K562 (cell line): ENCODE data around the gene VPS4B. TPM values are rescaled to one million over a fixed set of nuclear protein-coding genes. Genes with fewer than 3 reads are reported as not detected.

Experiments
- BCOR ChIP-seq: fragments of 450-650 bp; IDR thresholded peaks from 2 replicates; pipeline ENCODE4 v1.6.1; 2016
- C11orf30 ChIP-seq: fragments of 450-650 bp; IDR thresholded peaks from 2 replicates; pipeline ENCODE4 v1.6.1; 2016; ENCODE audit warnings: low read depth, mild to moderate bottlenecking
- CEBPG ChIP-seq, 3 experiments: fragments of 200-800 bp in 1 of 3; sonication (Bioruptor generic) in 1 of 3; sonication (generic) in 1 of 3; formaldehyde crosslinking in 1 of 3; IDR thresholded peaks in 2 of 3; conservative IDR thresholded peaks in 1 of 3; 2 replicates each; pipeline versions ENCODE4 v1.6.1 to v1.8.0; 2016 to 2022; ENCODE audit warnings: missing compliant biosample characterization in 2 of 3, missing genetic modification characterization in 2 of 3, mild to moderate bottlenecking in 1 of 3, missing genetic modification reagents in 1 of 3
- CTCF ChIP-seq, 3 experiments: IDR thresholded peaks in 2 of 3; conservative IDR thresholded peaks in 1 of 3; 2 replicates each; pipeline ENCODE4 v1.5.1; 2011 to 2012; ENCODE audit warnings: low read length in 3 of 3, mild to moderate bottlenecking in 3 of 3, control low read depth in 2 of 3, improper control_type of control experiment in 1 of 3, inconsistent platforms in 1 of 3, low read depth in 1 of 3, mixed read lengths in 1 of 3, moderate library complexity in 1 of 3; ENCODE audit not compliant: insufficient read depth in 2 of 3
- EP400 ChIP-seq: fragments of 450-650 bp; IDR thresholded peaks from 2 replicates; pipeline ENCODE4 v1.6.1; 2017; ENCODE audit warnings: antibody characterized with exemption, mild to moderate bottlenecking, moderate library complexity
- EZH2 ChIP-seq: IDR thresholded peaks from 2 replicates; pipeline ENCODE4 v1.6.1; 2012; ENCODE audit warnings: low read depth, mild to moderate bottlenecking, inconsistent platforms, low read length, borderline replicate concordance
- GATAD2A ChIP-seq: fragments of 450-650 bp; IDR thresholded peaks from 2 replicates; pipeline ENCODE4 v1.6.1; 2017
- HDAC3 ChIP-seq: fragments of 450-650 bp; IDR thresholded peaks from 2 replicates; pipeline ENCODE4 v1.6.1; 2018; ENCODE audit warnings: borderline replicate concordance, mild to moderate bottlenecking, moderate library complexity; ENCODE audit not compliant: partially characterized antibody
- HMGXB4 ChIP-seq: sonication (generic); formaldehyde crosslinking; IDR thresholded peaks from 2 replicates; pipeline ENCODE4 v1.8.1; 2023; ENCODE audit warnings: mild to moderate bottlenecking, missing genetic modification reagents
- JUNB ChIP-seq: fragments of 450-650 bp; formaldehyde crosslinking; conservative IDR thresholded peaks from 2 replicates; pipeline ENCODE4 v1.4.0; 2020; ENCODE audit warnings: mild to moderate bottlenecking
- MCM5 ChIP-seq: fragments of 450-650 bp; IDR thresholded peaks from 2 replicates; pipeline ENCODE4 v1.6.1; 2016; ENCODE audit warnings: low read depth
- NFE2L1 ChIP-seq: fragments of 450-650 bp; IDR thresholded peaks from 2 replicates; pipeline ENCODE4 v1.6.1; 2016; ENCODE audit warnings: missing genetic modification characterization, low read depth, mild to moderate bottlenecking, missing compliant biosample characterization, moderate library complexity, borderline replicate concordance
- PHF8 ChIP-seq: fragments of 200-600 bp; sonication (generic); IDR thresholded peaks from 2 replicates; pipeline ENCODE4 v1.6.1; 2012; ENCODE audit warnings: mixed run types, mild to moderate bottlenecking, inconsistent platforms, low read length, moderate library complexity, borderline replicate concordance
- PREB ChIP-seq: sonication (generic); formaldehyde crosslinking; IDR thresholded peaks from 2 replicates; pipeline ENCODE4 v1.8.1; 2023; ENCODE audit warnings: mild to moderate bottlenecking, missing genetic modification reagents
- RBFOX2 ChIP-seq: fragments of 200-400 bp; formaldehyde crosslinking; IDR thresholded peaks from 2 replicates; pipeline ENCODE4 v1.6.1; 2017; ENCODE audit warnings: low read depth, mild to moderate bottlenecking, low read length, moderate library complexity
- polyA plus RNA-seq, 8 experiments: library from polyadenylated mRNA; depleted of rRNA in 4 of 8; stranded (reverse) in 5 of 8; unstranded in 3 of 8; fragments of >200 nt; fragmentation: Nextera tagmentation in 2 of 8; fragmentation: Illumina TruSeq in 1 of 8; extraction: Ambion mirVana in 2 of 8; extraction: Trizol in 1 of 8; gene quantifications; 2 replicates each; pipeline versions ENCODE4 v1.2.1 to v1.2.3, GENCODE V29; 2011 to 2014; ENCODE audit warnings: inconsistent platforms in 1 of 8, missing spikeins in 1 of 8
- total RNA-seq, 7 experiments: library from RNA; depleted of rRNA in 6 of 7; stranded (reverse); fragments of >200 nt in 6 of 7; fragmentation: Illumina TruSeq in 2 of 7; extraction: Trizol in 2 of 7; gene quantifications; 2 replicates each; pipeline versions ENCODE4 v1.2.1 to v1.2.3, GENCODE V29; 2011 to 2021; ENCODE audit warnings: low replicate concordance in 1 of 7
- TF ChIP-seq, protein P1 (sequence below): fragments of 150-350 bp; conservative IDR thresholded peaks from 2 replicates; pipeline ENCODE4 v1.6.1; 2014; ENCODE audit warnings: low read length
- TF ChIP-seq, protein P2 (sequence below): fragments of 250-450 bp; sonication (Bioruptor Pico); IDR thresholded peaks from 2 replicates; pipeline ENCODE4 v1.5.0; 2020; ENCODE audit warnings: mild to moderate bottlenecking, borderline replicate concordance

VPS4B gene
- total and polyA plus RNA-seq, 9 of the 15 experiments (the other 6 are each of a cell fraction or from before 2014, with no cell fraction given), result 7.3 to 16.4 (median 10.4) TPM

DNA sequence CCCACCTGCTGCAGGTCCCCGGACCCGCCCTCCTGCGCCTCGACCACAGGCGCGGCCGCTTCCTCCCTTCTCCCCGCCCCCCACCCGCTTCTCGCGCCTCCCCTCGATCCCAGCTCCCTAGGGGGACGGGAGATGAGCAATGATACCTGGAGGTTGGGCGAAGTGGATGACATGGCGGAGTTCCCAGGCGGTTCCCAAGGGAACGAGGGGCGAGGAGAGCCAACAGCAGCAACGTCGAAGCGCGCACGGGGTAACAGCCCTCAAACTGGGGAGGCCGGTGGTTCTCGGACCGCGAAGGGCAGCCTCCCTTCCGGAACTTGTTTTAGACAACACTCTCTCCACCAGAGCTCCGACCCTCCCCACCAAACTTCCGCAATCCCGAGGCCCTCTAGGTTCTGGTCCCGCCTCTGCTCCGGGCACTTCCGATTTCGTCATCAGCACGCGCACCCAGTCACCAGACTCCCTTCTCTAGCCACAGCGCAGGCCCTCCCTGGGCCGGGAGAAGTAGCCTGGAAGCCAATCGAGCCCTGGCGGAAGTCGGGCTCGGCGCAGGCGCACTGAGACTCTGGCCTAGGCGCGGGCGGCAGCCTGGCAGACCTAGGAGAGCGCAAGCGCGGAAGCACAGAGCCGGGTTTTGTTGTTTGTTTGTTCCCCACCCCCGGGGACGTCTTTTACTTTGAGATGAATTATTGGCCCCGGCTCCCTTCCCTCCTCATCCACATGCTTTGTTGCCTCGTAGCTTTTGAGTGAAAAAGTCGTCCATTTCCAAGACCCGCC is at the start of gene VPS4B (continued):
- TF ChIP-seq CTCF (IDR thresholded peaks at IDR 0.05 in 2 of 3, conservative IDR thresholded peaks at IDR 0.05 in 1 of 3; ENCODE audit: insufficient read depth in 2 of 3, low read depth in 1 of 3, low read length in 3 of 3) (0 out of 6 replicates have a peak, but pooled peaks of 1 of the 3 experiments have one; percentile 16), C11orf30 (peak; percentile 86), EP400 (peak; percentile 75), RBFOX2 (peak; percentile 93), MCM5 (no peak), GATAD2A (no peak), BCOR (peak; percentile 20; the same call in 1 of the 2 replicates), PREB (no peak), EZH2 (no peak), NFE2L1 (tag) (no peak), CEBPG (CRISPR knock-in tag; IDR thresholded peaks at IDR 0.05) (peak; percentile 76), CEBPG (tag; conservative IDR thresholded peaks at IDR 0.05 in 1 of 2, IDR thresholded peaks at IDR 0.05 in 1 of 2) (peak; percentile 76 to 94), PHF8 (peak; percentile 88), JUNB (no peak), HDAC3 (no peak), HMGXB4 (CRISPR knock-in tag) (no peak)
- TF ChIP-seq, protein P1, sequence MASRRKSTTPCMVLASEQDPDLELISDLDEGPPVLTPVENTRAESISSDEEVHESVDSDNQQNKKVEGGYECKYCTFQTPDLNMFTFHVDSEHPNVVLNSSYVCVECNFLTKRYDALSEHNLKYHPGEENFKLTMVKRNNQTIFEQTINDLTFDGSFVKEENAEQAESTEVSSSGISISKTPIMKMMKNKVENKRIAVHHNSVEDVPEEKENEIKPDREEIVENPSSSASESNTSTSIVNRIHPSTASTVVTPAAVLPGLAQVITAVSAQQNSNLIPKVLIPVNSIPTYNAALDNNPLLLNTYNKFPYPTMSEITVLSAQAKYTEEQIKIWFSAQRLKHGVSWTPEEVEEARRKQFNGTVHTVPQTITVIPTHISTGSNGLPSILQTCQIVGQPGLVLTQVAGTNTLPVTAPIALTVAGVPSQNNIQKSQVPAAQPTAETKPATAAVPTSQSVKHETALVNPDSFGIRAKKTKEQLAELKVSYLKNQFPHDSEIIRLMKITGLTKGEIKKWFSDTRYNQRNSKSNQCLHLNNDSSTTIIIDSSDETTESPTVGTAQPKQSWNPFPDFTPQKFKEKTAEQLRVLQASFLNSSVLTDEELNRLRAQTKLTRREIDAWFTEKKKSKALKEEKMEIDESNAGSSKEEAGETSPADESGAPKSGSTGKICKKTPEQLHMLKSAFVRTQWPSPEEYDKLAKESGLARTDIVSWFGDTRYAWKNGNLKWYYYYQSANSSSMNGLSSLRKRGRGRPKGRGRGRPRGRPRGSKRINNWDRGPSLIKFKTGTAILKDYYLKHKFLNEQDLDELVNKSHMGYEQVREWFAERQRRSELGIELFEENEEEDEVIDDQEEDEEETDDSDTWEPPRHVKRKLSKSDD, result no peak
- TF ChIP-seq, protein P2, sequence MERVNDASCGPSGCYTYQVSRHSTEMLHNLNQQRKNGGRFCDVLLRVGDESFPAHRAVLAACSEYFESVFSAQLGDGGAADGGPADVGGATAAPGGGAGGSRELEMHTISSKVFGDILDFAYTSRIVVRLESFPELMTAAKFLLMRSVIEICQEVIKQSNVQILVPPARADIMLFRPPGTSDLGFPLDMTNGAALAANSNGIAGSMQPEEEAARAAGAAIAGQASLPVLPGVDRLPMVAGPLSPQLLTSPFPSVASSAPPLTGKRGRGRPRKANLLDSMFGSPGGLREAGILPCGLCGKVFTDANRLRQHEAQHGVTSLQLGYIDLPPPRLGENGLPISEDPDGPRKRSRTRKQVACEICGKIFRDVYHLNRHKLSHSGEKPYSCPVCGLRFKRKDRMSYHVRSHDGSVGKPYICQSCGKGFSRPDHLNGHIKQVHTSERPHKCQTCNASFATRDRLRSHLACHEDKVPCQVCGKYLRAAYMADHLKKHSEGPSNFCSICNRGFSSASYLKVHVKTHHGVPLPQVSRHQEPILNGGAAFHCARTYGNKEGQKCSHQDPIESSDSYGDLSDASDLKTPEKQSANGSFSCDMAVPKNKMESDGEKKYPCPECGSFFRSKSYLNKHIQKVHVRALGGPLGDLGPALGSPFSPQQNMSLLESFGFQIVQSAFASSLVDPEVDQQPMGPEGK (CRISPR knock-in tag), result no peak
